RKO (cell line): Measurements from ENCODE around the gene RUNX1.
A peak's percentile ranks its signal among the peaks of the same experiment; 100 is the strongest.

Source experiments
- DNase-seq: peaks from one replicate; pipeline ENCODE4 v3.0.0-alpha.2; 2016; ENCODE audit warnings: low spot score

Gene RUNX1

DNA sequence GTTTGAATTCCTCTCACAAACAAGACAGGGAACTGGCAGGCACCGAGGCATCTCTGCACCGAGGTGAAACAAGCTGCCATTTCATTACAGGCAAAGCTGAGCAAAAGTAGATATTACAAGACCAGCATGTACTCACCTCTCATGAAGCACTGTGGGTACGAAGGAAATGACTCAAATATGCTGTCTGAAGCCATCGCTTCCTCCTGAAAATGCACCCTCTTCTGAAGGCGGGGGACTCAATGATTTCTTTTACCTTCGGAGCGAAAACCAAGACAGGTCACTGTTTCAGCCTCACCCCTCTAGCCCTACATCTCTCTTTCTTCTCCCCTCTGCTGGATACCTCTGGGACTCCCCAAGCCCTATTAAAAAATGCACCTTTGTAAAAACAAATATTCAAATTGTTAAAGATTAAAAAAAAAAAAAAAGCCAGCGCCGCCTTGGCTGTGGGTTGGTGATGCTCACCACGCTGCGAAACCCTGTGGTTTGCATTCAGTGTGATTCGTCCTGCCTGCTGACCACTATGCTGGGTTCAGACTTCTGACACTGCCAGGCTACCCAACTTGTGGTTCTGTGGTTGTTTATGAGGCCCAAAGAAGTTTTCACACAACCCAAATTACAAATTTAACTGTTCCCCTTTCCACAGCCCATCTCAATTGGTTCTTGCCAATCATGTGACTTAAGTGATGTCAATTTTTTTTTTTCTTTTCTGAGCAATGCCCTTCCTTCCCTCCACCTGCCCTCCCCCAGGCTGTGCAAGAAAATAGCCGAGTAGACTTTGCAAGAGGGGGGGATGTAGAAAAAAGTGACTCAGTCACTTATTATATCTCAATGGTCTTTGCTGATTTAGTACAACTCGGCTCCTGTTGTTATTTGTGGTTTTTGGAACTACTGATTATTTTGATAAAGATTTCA is at the start of gene RUNX1:
Gene RUNX1, minus strand, starts transcription at position 597 of the 912 bp plus-strand sequence.
- DNase-seq = peak; percentile 8

DNA sequence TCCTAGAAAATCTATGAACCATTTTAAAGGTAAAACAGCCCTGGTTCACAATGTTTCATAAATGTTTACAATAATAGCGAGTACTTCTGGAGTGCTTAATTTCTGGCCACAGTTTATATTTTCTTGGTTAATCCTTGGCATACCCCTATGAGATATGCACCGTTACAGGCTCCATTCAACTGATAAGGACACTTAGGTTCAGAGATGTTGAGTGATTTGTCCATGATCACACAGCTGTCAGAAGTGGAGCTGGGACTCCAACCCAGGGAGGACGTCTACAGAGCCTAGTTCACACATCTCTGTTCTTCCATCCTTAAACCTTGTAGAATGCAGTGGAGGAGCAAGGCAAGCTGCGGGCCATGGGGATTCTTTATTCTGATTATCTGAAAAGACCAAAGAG is 48.4 kb upstream of the RUNX1 start:
- DNase-seq = no peak

DNA sequence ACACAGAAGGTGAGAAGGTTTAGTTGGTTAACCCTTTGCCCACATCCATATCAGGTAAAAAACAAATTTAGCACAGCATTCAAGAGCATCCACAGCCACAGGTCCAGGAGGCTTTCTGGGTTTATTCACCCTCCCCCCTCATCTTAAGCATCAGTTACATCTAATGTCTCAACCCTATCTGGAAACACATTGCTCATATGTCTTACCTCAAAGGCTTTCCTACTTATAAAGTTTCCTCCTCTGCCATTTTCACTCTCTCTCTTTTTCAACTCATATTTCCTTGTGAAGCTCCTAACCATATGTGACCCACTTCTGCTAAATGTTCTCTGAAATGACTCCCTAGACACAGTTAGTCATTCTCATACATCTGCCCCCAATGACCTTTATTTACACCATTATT is 47.9 kb upstream of the RUNX1 start:
- DNase-seq = no peak

DNA sequence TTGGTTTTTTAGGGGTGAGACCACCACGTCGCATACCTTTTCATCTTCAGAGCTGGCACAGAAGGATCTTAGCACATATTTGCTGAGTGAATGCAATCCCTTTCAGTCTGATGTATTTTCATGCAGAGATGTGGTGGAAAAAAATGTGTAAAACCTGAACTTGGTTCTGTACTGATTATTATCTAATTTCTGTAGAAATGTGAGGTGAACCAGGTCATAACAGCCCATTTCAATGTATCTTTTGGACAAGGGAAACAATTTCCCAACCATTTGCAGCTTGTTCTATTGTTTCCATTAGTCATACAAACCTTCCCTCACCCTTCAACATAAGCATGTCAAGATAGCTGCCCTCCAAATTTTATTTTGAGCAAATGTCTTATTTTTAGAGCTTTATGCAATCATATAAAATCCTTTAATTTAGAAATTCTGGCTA is 46.8 kb upstream of the RUNX1 start:
- no peak for DNase-seq

DNA sequence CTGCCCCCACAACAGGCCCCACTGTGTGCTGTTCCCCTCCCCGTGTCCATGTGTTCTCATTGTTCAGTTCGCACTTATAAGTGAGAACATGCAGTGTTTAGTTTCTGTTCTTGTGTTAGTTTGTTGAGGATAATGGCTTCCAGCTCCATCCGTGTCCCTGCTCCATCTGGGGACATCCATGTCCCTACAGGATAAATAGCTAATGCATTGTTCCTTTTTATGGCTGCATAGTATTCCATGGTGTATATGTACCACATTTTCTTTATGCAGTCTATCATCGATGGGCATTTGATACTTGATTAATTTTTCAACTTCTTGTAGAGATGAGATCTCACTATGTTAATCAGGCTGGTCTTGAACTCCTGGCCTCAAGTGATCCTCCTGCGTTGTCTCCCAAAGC is 44.4 kb upstream of the RUNX1 start:
- DNase-seq = no peak

DNA sequence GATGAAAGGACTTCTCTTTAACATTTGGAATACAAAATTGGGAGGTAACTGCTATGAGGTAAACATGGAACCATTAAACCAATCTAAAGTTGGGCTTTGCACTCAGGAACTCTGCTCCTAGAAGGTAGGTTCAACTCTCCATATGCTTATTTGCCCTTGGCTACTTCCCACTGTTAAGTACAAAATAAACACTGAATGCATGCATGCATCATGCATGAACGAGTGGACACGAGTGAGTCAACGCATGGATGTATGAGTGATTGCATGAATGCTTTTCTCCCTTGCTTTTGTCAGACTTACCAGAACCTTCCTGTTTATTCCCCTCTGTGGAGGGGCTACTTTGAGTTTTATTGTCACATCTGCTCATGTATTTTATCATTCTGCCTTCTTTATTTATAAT is 42.4 kb upstream of the RUNX1 start:
- DNase-seq = no peak

DNA sequence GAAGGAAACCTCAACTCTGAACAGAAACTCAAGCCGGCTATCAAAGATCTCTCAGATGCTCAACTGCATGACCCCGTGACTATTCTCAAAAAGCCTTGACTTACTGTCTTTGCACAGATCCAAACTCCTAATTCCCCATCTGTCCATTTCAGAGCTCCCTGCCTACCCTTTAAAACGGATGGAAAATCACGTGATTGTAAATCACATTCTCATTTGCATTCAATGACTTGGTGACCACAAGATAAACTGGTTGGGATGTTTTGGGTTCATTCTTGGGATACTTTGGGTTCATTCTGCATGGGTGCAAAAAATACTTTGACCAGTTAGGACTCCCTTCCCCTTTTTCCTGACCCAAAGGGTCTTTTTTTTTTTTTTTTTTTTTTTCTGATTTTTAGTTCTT is 41.3 kb upstream of the RUNX1 start:
- no peak for DNase-seq

DNA sequence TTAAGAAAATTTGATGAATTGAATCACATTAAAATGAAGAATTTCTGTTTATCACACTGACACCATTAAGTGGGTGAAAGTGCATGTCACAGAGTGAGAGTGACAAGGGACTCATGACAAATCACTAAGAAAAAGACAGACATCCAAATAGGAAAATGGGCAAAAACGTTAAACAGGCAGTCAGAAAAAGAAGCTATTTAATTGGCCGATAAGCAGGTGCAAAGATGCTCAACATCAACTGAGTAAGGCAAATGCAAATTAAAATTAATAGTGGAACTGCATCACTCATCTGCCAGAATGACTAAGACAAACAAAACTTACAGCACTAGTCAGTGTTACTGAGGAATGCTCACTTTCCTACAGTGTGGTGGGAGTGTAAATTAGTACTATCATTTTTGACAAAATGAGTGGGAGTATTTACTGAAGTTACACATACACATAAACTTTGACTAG is 39.2 kb upstream of the RUNX1 start:
- no peak for DNase-seq

DNA sequence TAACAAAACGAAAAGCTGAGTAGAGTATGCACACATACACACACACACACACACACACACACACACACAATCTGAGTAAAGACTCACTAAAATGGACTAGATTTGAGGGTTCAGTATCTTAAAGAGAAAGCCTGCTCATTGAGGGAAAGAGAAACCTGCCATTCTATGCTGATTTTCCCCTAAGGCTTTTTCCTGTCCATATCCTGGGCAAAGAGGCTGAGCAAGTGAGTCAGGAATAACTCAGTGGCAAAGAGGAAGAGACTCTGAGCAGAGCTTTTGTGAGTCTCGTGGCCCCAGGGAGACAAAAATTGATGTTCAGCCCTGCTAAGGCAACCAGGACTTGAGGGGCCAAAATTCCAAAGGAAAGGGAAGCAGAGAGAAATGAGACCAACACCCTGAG is 37.3 kb upstream of the RUNX1 start:
- no peak for DNase-seq

DNA sequence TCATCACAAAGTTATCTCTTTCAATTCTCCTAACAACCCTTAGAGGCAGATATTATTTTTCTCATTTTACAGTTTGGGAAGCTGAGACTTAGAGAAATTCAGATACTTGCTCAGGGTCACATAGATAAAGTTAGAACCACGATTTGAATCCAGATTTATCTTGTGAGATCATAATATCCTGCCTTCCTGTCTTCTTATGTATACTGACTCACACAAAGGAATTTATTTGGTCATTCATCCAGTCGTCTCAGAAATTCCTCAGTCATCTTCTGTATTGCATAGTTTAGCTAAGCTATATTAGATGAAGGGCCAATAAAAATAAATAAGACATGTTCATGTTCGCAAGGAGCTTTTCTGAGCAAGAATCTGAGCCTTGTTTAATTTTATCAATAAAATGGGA is 35.8 kb upstream of the RUNX1 start:
- peak; percentile 62 for DNase-seq

DNA sequence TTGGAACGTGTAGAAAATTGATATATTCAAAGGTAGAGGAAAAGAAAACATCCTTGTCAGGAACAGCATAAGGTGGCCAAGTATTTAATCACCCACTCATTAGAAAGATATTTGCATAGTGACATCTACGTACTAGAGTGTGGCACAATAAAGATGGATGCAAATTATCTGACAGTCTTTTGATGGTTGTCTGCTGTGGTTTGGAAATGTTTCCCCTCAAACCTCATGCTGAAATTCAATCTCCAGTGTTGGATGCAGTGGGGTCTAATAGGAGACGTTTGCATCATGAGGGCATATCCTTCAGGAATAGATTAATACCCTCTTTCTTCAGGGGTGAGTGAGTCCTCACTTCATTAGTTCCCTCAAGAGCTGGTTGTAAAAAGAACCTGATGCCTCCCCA is 34.1 kb upstream of the RUNX1 start:
- no peak for DNase-seq

DNA sequence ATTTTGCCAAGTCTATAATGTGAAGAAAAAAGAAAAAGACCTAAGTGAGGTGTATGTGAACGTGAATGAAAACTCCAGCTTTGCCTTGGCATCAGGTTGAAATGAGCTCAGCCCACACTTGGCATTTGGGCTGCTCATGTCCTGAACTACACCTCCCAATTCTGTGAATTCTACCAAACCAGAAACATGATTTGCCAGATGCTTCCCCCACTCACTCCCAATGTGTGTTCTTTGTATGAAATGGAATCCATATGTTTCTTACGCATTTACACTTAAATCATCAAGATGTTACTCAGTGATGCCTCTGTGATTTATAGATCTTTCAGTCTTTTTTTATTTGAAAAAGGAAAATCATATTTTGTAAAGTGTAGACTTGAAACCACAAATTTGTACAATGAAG is 32.8 kb upstream of the RUNX1 start:
- DNase-seq = no peak

DNA sequence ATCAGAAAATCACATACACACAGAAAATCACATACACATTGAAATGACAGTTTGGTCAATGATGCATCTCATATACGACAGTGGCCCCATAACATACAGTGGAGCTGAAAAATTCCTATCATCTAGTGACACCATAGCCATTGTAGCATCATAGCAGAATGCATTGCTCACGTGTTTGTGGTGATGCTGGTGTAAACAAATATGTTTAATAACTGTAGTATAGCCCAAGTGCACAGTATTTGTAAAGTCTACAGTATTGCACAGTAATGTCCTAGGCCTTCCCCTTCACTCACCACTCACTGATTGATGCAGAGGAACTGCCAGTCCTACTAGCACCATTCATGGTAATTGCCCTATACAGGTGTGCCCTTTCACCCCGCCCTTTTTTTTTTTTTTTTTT is 30.1 kb upstream of the RUNX1 start:
- no peak for DNase-seq

DNA sequence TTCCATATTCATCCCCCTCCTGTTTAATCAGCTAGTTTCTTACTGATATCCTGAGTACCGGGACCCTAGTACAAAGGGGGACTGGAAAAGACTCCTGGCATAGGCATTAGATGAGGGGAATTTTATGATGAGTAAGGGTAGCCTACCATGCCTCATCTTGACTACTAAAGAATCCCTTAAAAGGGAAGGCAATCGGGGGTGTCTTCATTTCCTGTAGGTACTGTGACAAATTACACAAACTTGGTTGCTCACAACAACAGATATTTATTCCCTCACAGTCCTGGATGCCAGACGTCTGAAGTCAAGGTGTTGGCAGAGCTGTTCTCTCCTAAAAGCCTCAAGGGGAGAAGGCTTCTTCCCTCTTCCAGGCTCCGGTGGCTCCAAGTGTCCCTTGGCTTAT is 28.9 kb upstream of the RUNX1 start:
- no peak for DNase-seq

DNA sequence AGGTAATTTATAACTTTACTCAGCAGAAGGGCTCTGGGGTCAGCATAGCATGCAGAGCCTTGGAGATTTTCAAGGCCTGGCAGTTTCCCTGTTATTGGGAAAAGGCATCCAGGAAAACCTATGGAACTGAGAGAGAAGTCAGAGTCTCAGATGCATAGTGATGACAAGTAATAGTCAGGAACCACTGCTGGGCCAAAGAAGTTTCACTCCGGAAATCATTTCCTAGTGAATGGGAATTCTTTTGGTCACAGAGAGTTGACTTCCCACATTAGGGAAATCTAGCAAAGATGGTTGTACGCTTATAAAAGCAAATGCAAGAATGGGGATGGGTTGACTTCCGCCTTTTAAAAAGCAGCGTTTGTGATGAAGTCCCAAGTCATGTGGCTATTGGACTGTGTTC is 28.4 kb upstream of the RUNX1 start:
- no peak for DNase-seq

DNA sequence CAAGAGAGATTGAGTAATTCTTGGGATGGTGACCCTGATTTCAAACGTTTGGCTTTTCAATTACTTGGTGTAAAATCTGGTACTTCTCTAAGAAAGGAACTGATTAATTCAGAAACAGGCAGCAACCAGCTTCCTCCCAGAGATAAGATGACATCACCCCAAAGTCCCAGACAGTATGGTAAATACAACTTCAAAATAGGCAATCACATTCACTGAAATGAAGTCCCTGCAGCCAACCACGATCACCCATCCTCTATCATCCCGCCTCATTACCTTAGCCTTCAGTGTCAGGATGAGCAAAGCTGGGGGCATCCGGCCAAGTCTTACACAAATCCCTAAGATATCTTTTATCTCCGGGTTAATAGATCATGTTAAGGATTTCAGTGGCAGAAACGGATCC is 26.4 kb upstream of the RUNX1 start:
- no peak for DNase-seq

DNA sequence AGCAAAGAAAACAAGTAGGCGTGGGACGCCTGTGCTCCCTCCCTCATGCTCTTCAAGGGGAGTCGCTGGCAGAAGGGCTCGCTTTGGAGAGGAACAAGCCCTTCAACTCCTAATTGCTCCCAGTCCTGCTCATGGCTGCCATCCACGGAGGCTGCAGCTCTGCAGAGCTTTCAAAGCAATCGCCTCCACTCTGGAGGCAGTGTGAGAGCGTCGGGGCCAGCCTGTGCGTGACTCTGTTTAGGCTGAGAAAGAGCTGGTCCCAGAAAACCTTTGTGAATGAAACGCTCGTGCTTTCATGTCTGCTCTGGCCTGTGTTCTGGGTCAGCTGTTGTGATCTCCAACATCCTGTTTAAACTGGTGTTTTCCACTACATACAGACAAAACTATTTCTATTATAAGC is 23.9 kb upstream of the RUNX1 start:
- DNase-seq = no peak

DNA sequence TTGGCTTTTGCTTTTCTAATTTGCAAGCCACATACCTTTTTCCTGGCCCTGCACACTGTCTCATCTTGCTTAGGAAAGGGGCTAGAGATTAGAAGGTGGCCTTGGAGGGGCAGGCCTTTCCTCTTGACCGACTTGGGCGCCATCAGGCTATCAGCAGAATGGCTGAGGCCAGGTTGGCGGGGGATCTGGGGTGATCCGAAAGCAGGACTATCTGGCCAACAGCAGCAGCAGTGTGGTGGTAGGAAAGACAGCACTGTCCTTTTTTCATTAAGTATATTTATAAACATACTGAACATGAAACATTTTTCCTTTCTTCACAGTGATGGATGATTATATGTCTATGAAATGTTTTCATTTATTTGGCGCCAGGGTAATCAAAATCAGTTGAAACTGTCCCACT is 23.5 kb upstream of the RUNX1 start:
- no peak for DNase-seq

DNA sequence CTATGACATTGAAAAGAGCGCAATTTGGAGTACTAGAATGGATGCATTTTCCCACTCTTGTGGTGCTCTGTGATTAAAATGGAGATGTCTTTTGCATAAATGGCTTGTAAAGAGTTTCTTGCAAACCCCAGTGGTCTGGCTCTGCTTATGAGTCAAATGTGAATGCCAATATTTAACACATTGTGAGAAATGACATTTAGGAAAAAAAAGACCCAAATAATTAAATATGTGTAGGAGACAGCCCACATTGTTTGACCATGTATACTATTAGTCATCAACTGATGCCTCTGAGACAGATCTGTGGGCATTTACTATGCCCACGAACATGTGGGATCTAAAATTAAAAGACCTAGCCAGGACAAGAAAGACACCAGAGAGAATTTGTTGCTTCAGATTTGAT is 22.2 kb upstream of the RUNX1 start:
- no peak for DNase-seq

DNA sequence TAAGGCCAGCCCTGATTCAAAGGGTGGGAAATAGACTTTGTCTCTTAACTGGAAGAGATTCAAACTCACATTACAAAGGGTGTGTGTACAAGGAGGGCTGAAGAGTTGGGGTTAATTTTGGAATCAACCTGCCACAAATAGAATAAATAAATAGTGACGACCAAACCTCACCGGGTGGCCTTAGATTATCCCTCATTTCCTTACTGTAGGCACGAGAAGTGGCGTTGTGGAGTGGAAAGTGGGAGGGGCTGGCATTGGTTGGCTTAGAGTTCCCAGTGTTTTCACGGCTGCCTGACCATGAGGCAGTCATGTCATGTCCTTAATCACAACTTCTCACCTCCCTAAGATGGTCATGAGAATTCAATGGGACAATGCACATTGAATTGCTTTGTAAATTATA is 21.3 kb upstream of the RUNX1 start:
- no peak for DNase-seq

DNA sequence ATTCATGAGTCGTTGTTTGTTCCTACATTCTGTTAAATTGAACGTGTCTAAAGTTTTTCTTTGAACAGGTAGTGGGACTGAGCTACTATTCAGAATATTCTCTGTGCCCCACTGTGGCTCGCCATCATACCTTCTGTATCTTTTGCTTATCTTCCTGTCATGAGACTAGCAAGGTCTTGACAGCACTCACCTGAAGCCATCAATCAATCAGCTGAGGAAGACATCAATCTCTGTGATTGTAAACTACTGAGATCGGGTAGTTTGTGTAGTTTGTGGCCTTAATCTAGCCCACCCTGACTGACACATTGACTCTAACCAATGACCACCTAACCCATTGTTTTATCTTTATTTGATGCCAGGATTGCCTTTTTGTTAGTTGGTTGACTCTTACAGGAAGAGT is 17.7 kb upstream of the RUNX1 start:
- DNase-seq = no peak

DNA sequence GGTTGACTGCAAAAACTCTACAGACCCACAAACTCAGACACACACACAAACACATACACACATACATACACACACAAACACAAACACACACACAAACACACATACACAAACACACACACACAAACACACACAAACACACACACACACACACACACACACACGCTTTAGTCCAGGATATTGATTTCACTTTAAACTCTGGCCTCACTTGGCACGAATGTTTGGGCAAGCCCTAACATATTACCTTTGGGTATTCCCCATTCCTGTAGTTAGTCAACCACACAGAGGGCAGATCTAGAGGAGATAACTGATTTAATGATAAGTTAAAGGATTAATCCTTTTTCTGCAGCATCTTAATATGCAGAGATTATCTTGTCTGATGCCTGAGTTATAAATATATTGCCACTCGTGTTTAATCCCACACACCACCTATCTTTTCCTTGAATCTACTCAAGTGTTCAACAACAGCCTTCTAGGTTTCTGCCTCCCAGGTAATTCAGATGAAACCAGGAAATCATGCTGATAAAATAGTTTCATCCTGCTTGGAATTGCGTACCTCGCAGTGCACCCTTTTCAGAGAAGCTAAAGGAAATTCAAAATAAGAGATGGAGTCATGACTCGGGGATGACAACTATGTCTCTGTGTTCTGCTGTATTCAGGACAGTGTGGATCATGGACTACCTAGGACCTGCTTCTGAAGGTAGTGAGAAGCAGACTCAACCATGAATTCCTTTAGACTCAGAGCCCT is 14.5 kb upstream of the RUNX1 start:
- DNase-seq = no peak

DNA sequence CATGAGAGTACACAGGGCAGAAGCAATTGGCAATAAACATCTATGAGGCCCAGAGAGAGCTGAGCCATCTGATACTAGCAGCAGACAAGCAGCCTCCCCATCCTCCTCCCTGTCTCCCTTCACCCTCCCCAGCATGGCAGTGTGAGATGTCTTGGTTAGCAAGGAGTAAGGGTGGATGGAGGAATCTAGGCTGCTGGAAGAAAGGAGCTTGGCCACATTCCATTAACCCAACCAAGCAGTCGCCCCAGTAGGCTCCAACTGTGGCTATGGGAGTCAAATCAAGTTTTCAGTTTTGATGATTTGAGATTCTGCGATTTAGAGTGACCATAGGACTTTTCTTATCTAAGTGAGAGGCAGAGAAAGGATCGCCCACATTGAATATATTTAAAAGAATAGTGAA is 12.9 kb upstream of the RUNX1 start:
- no peak for DNase-seq
